ENCODE results near the gene CIBAR2. TPM values are rescaled to one million over a fixed set of nuclear protein-coding genes. Genes with fewer than 3 reads are reported as not detected.

The CIBAR2 gene
- total and polyA plus RNA-seq, 10 of the 15 experiments (the other 5 are each of a cell fraction or from before 2014, with no cell fraction given), result 0.05 to 0.16 (median 0.07) TPM; not detected in 7

DNA sequence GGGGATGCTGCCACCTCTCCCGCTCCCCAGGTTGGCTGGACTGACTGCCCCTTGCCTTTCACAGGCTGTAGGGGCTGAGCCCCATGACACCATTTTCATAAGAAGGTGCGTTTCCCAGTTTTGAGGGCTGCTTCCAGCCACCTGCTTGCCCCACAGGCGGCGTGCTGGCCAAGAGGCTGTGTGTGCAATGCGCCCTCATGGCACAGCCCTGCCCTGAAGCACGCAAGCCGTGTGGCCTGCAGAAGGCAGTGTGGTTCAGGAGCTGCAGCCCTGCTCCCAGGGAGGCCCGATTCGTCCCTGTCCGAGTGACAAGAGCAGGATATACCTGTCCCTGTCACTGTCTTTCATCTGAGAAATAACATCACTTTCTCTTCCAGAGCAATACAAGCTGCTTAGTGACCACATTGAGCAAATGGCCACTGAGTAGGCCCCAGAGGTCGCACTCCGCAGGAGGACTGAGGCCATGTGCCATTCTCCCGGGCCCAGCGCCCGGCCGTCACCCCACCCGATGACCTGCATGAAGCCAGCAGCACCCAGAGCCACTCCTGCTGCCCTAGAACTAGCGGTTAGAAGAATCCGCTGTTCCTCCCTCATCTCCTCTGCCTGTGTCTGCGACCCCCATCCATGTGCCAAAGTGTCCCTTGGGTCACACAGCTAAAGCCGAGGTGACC, 24.2 kb downstream of the CIBAR2 start:
- no peak overlapping the region for H3K4me3 ChIP-seq
- H3K9me3 ChIP-seq (replicated peaks; ENCODE audit: control insufficient read depth, insufficient read depth, low read length), result no peaks in the 10 kb centered on the region
- H3K27ac ChIP-seq (ENCODE audit: control insufficient read depth, insufficient read depth), result no peak overlapping the region
- FAIRE-seq, result no peak
- no peak for ATAC-seq
- no peaks in the 10 kb centered on the region for H4K20me1 ChIP-seq (ENCODE audit: control insufficient read depth, insufficient read depth)
- peaks cover 21% of the 10 kb centered on the region for H3K4me1 ChIP-seq (ENCODE audit: control insufficient read depth, insufficient read depth, low read length)
- ChIA-PET RAD21 (ENCODE audit: unreplicated experiment) (interaction anchor here (1.6 kb wide), 1 partner anchor 32 kb away, joined by 8 read pairs; no protein-coding TSS in a partner anchor), CTCF (interaction anchor here (1.4 to 3.4 kb wide), 3 partner anchors 31 to 162 kb away, joined by 5 to 27 read pairs (median 19); partner anchors contain the start of gene ZDHHC7), SMC1A (ENCODE audit: uncharacterized antibody, unreplicated experiment) (interaction anchor here (1.0 kb wide), 1 partner anchor 27 kb away, joined by 3 read pairs; no protein-coding TSS in a partner anchor), POLR2A (no interaction called here)
- in situ Hi-C loops (cut with MboI), result no loop called here
- no peak for DNase-seq (ENCODE audit: low read depth, low spot score)
- H3K9ac ChIP-seq (ENCODE audit: control insufficient read depth, insufficient read depth, low read length), result no peak overlapping the region
- 47% methylated on average over 21 of the region's 21 CpGs for WGBS (ENCODE audit: insufficient coverage, insufficient replicate concordance, low lambda C conversion rate, missing lambda C conversion rate)
- no TSS peak for BruUV-seq (replicated peaks)
- no peaks in the 10 kb centered on the region; a peak in 2 of 4 replicates for H3K36me3 ChIP-seq (ENCODE audit: control insufficient read depth in 2 of 2, insufficient read depth in 2 of 2, low read length in 1 of 2)
- intact Hi-C loops (cut with micrococcal nuclease; ENCODE audit: unreplicated experiment), result loop anchor here (5.0 kb wide), 2 partner anchors 61 to 76 kb away; partner anchors contain the start of genes KIAA0513 and ZDHHC7
- H2AFZ ChIP-seq (ENCODE audit: control insufficient read depth, low read depth, low read length), result no peak overlapping the region
- no peaks in the 10 kb centered on the region for H3K27me3 ChIP-seq (replicated peaks in 1 of 2; ENCODE audit: control insufficient read depth in 2 of 2, insufficient read depth in 2 of 2, low read length in 1 of 2)
- no peak overlapping the region for H3K4me2 ChIP-seq (ENCODE audit: control insufficient read depth, insufficient read depth)
- H3K79me2 ChIP-seq (ENCODE audit: control insufficient read depth, insufficient read depth, low read length), result no peaks in the 10 kb centered on the region
- TF ChIP-seq ZNF384 (IDR thresholded peaks at IDR 0.05; ENCODE audit: borderline replicate concordance, low read depth, low read length), result no peak
- no peak for TF ChIP-seq KAT2A (conservative IDR thresholded peaks at IDR 0.05; ENCODE audit: control insufficient read depth, low read depth, low read length)
- no peak for TF ChIP-seq PAX5 (IDR thresholded peaks at IDR 0.05; ENCODE audit: borderline replicate concordance, low read depth, low read length)
- no peak for TF ChIP-seq BCLAF1 (IDR thresholded peaks at IDR 0.05)
- no peak for TF ChIP-seq KLF5 (IDR thresholded peaks at IDR 0.05; ENCODE audit: partially characterized antibody)
- TF ChIP-seq ZBTB11 (CRISPR knock-in tag; IDR thresholded peaks at IDR 0.05), result no peak
- no peak for TF ChIP-seq RELB (IDR thresholded peaks at IDR 0.05; ENCODE audit: low read depth)
- TF ChIP-seq POLR2A (IDR thresholded peaks at IDR 0.05; ENCODE audit: low read depth, low read length), result no peak
- TF ChIP-seq, protein P1, sequence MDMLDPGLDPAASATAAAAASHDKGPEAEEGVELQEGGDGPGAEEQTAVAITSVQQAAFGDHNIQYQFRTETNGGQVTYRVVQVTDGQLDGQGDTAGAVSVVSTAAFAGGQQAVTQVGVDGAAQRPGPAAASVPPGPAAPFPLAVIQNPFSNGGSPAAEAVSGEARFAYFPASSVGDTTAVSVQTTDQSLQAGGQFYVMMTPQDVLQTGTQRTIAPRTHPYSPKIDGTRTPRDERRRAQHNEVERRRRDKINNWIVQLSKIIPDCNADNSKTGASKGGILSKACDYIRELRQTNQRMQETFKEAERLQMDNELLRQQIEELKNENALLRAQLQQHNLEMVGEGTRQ (IDR thresholded peaks at IDR 0.05; ENCODE audit: borderline replicate concordance, low read depth, low read length), result no peak
- TF ChIP-seq, protein P2, sequence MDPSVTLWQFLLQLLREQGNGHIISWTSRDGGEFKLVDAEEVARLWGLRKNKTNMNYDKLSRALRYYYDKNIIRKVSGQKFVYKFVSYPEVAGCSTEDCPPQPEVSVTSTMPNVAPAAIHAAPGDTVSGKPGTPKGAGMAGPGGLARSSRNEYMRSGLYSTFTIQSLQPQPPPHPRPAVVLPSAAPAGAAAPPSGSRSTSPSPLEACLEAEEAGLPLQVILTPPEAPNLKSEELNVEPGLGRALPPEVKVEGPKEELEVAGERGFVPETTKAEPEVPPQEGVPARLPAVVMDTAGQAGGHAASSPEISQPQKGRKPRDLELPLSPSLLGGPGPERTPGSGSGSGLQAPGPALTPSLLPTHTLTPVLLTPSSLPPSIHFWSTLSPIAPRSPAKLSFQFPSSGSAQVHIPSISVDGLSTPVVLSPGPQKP (IDR thresholded peaks at IDR 0.05; ENCODE audit: low read depth, low read length), result no peak
- TF ChIP-seq CEBPB (IDR thresholded peaks at IDR 0.05; ENCODE audit: borderline replicate concordance in 1 of 2, low read depth in 2 of 2, low read length in 2 of 2), result no peak
- no peak for TF ChIP-seq CBX5 (IDR thresholded peaks at IDR 0.05; ENCODE audit: low read depth)
- no peak for TF ChIP-seq JUNB (IDR thresholded peaks at IDR 0.05)
